HG02840 (cell line): ENCODE results near the gene TCF12.

ENCODE experiments used
- ATAC-seq: cut with Tn5 transposase; IDR thresholded peaks from one replicate; pipeline ENCODE4 v1.9.1; 2021; ENCODE audit warnings: mild to moderate bottlenecking, moderate library complexity, moderate number of reproducible peaks; ENCODE audit not compliant: unreplicated experiment, low FRiP score

Gene TCF12

GRCh38 chr15:57323806-57324589 is 405.6 kb downstream of the TCF12 start:
- no peak for ATAC-seq

- no peak for ATAC-seq
Observed at GRCh38 chr15:57324590-57324890, 406.1 kb downstream of the TCF12 start.

- no peak for ATAC-seq
Observed at GRCh38 chr15:57324944-57325679, 406.7 kb downstream of the TCF12 start.

- ATAC-seq, result no peak
Observed at GRCh38 chr15:57326196-57326595, 407.8 kb downstream of the TCF12 start.

- no peak for ATAC-seq
Observed at GRCh38 chr15:57327985-57328471, 409.6 kb downstream of the TCF12 start.

- ATAC-seq, result no peak
Observed at GRCh38 chr15:57328479-57328878, 410.0 kb downstream of the TCF12 start.

- no peak for ATAC-seq
Observed at GRCh38 chr15:57328897-57329296, 410.5 kb downstream of the TCF12 start.

GRCh38 chr15:57329582-57330367 is 411.3 kb downstream of the TCF12 start:
- ATAC-seq, result no peak

GRCh38 chr15:57330619-57331340 is 412.3 kb downstream of the TCF12 start:
- no peak for ATAC-seq

- no peak for ATAC-seq
Observed at GRCh38 chr15:57332326-57332725, 413.9 kb downstream of the TCF12 start.

GRCh38 chr15:57333487-57333886 is 415.0 kb downstream of the TCF12 start:
- ATAC-seq, result no peak

- no peak for ATAC-seq
Observed at GRCh38 chr15:57334257-57334656, 415.8 kb downstream of the TCF12 start.

GRCh38 chr15:57335293-57335715 is 416.9 kb downstream of the TCF12 start:
- no peak for ATAC-seq

- no peak for ATAC-seq
Observed at GRCh38 chr15:57335719-57336118, 417.3 kb downstream of the TCF12 start.

- ATAC-seq, result no peak
Observed at GRCh38 chr15:57337868-57338411, 419.5 kb downstream of the TCF12 start.

GRCh38 chr15:57339321-57339720 is 420.9 kb downstream of the TCF12 start:
- no peak for ATAC-seq
